ENCODE data around the gene LMAN2L. TPM values are rescaled to one million over a fixed set of nuclear protein-coding genes. Genes with fewer than 3 reads are reported as not detected.

Gene LMAN2L
- polyA plus RNA-seq, 1 donor from 2014 or later: 19.1 TPM

DNA sequence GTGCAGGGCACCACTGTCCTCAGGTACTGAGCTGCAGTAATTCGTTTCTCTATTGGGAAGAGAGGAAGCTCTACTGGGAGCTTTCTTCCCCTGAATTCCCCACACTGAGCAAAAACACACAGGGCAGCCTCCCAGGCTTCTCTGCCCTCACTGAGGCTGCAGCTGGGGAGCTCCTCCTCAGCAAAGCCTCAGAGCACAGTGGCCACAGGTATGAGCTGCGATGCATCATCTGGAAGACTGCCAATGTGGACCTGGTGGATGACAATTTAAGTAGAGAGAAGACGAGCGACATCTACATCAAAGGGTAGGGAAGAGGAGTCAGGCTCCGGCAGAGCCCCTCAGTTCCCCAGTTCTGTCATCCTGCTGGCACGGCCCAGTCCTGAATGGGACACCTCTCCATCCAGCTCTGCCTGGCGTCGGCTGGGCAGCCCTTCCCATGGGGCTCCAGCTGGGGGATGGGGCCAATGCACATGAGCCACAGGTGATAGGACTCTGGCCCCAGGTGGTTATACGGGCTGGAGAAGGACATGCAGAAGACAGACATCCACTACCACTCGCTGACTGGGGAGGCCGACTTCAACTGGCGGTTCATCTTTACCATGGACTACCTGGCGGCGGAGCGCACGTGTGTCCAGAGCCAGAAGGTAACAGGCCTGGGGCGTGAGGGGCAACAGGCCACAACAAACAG is 37.6 kb downstream of the LMAN2L start:
- peaks cover 17% of the 10 kb centered on the region for H3K36me3 Mint-ChIP-seq
- no peak overlapping the region for H3K4me3 Mint-ChIP-seq
- H3K27ac Mint-ChIP-seq: no peak overlapping the region
- no peaks in the 10 kb centered on the region for H3K9me3 Mint-ChIP-seq
- no peaks in the 10 kb centered on the region for H3K27me3 Mint-ChIP-seq
- H3K4me1 Mint-ChIP-seq: no peaks in the 10 kb centered on the region

DNA sequence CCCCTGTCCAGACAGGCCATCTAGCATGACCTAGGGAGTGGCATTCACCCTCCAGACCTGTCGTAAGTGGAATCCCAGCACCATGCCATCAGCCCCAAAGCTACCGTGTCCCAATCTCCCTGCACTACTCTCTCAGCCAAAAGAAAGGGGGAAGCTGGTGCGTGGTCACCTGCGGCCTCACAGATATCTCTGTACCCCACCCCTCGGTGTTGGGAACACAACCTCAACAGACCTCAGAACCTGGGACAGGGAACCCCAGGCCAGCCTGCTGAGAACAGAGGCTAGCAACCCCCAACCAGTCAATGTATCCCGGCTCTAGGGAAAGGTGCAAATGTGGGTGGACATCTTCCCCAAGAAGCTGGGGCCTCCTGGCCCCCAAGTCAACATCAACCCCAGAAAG is 38.2 kb downstream of the LMAN2L start:
- no peak overlapping the region for H3K4me3 Mint-ChIP-seq

DNA sequence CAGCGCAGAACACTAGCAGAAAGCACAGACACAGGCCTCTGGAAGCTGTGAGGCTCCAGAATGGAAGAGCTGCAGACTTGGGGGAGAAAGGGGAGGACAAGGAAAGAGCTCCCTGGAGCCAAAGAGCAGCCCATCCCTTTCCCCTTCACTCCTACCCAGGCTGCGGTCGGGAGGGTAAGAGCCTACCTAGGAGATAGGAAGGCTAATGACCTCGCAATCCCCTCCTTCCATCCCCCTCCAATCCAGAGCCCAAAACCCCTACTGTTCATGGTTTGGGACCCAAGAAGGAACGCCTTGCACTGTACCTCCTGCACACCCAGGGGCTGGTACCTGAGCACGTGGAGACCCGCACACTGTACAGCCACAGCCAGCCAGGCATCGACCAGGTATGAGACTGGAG is 39.8 kb downstream of the LMAN2L start:
- Mint-ChIP-seq H3K36me3 (peaks cover 10% of the 10 kb centered on the region), H3K27ac (no peak overlapping the region), H3K9me3 (no peaks in the 10 kb centered on the region), H3K4me3 (no peak overlapping the region), H3K27me3 (no peaks in the 10 kb centered on the region), H3K4me1 (peaks cover 0 to 2% (median 0%) of the 10 kb centered on the region in 3 donors)

More for the DNA sequence above, 38.2 kb downstream of the LMAN2L start:
- Mint-ChIP-seq H3K4me1 (no peaks in the 10 kb centered on the region), H3K36me3 (peaks cover 15% of the 10 kb centered on the region), H3K27ac (peak overlapping the region in 1 of 3 donors; percentile 31), H3K27me3 (no peaks in the 10 kb centered on the region), H3K9me3 (no peaks in the 10 kb centered on the region)

DNA sequence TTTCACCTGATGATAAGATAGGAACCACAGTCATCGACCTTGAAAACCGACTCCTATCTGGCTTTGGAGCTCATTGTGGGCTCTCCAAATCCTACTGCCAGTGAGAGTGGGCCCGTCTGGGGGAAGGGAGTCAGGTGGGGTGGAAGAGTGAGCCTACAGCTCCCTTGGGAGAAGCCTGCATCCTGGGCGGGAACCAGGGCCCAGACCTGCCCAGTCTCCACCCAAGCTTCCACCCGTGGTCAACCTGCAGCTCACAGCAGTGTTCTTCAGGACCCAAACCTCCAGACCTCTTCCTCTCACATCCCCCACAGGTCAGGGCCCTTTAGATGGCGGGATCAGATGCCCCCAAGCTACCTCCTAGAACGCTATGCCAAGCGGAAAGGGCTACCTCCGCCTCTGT is 40.2 kb downstream of the LMAN2L start:
- H3K27me3 Mint-ChIP-seq: no peaks in the 10 kb centered on the region
- H3K4me3 Mint-ChIP-seq: no peak overlapping the region
- no peaks in the 10 kb centered on the region for H3K9me3 Mint-ChIP-seq
- H3K4me1 Mint-ChIP-seq: peaks cover 0 to 2% (median 0%) of the 10 kb centered on the region in 3 donors
- H3K36me3 Mint-ChIP-seq: peaks cover 9% of the 10 kb centered on the region
- no peak overlapping the region for H3K27ac Mint-ChIP-seq

DNA sequence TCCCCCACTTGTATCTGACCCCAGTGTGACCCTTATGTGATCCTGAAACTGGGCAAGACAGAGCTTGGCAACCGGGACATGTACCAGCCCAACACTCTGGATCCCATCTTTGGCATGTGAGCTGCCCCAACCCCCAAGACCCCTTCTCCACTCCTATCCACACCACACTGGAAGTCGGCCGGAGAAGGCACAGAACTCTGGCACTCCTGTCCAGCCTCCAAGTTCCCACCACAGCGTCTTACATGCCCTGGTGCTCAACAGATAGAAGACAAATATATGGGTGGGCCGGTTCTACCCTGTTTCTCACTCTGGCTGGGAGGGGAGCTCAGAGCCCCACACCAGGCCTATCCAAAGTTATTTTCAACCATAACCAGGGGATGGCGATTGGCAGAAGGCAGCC is 40.8 kb downstream of the LMAN2L start:
- no peak overlapping the region for H3K4me3 Mint-ChIP-seq

DNA sequence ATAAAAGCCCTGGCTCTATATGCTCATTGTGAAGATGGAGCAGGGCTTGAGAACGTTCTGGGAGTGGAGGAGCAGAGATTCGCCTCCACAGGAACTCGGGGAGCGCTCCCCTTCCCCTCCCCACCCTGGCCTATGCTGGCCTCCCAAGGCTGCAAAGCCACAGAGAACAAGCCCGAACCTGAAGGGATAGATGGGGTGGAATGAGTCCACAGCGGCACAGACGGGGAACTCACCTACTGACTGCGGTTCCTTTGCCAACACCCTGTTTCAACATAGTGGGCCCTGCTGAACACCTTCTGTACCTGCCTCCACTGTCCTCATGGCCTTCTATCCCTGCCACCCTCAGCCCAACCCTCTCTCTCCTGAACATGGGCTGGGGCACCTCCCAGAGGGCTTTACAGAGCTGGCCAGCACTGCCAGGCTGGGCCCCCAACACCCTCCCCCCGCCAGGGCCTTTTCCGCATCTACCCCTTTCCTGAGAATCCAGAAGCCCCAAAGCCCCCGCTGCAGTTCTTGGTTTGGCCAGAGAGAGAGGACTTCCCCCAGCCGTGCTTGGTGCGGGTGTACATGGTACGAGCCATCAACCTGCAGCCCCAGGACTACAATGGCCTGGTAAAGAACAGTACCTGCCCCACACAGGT is 41.5 kb downstream of the LMAN2L start:
- H3K27ac Mint-ChIP-seq: no peak overlapping the region
- no peak overlapping the region for H3K4me3 Mint-ChIP-seq
- H3K36me3 Mint-ChIP-seq: peaks cover 9% of the 10 kb centered on the region

More for the DNA sequence above, 40.8 kb downstream of the LMAN2L start:
- no peaks in the 10 kb centered on the region for H3K9me3 Mint-ChIP-seq
- no peak overlapping the region for H3K27ac Mint-ChIP-seq
- H3K36me3 Mint-ChIP-seq: peaks cover 9% of the 10 kb centered on the region
- H3K27me3 Mint-ChIP-seq: no peaks in the 10 kb centered on the region
- peaks cover 0 to 2% (median 0%) of the 10 kb centered on the region in 3 donors for H3K4me1 Mint-ChIP-seq

DNA sequence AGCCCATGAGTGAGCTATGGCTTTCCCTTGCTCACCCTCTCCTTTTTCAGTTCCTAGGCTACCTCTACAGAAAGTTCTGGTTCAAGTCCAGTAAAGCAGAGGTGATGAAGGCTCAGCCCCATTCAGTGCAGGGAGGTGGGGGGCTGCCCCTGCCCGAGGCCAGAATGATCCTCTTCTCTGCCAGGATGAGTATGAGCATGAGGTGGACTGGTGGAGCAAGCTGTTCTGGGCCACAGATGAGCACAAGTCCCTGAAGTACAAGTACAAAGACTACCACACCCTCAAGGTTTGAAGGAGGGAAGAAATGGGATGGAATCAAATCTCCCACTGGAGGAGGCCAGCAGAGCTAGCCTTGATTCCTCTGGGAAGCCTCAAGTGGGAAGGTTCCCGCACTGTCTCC is 42.4 kb downstream of the LMAN2L start:
- H3K4me1 Mint-ChIP-seq: peaks cover 0 to 2% (median 0%) of the 10 kb centered on the region in 3 donors
- no peaks in the 10 kb centered on the region for H3K9me3 Mint-ChIP-seq
- no peak overlapping the region for H3K27ac Mint-ChIP-seq
- H3K36me3 Mint-ChIP-seq: peaks cover 9% of the 10 kb centered on the region
- no peaks in the 10 kb centered on the region for H3K27me3 Mint-ChIP-seq
- H3K4me3 Mint-ChIP-seq: no peak overlapping the region

More for the DNA sequence above, 41.5 kb downstream of the LMAN2L start:
- H3K4me1 Mint-ChIP-seq: peaks cover 0 to 2% (median 0%) of the 10 kb centered on the region in 3 donors
- H3K27me3 Mint-ChIP-seq: no peaks in the 10 kb centered on the region
- no peaks in the 10 kb centered on the region for H3K9me3 Mint-ChIP-seq

DNA sequence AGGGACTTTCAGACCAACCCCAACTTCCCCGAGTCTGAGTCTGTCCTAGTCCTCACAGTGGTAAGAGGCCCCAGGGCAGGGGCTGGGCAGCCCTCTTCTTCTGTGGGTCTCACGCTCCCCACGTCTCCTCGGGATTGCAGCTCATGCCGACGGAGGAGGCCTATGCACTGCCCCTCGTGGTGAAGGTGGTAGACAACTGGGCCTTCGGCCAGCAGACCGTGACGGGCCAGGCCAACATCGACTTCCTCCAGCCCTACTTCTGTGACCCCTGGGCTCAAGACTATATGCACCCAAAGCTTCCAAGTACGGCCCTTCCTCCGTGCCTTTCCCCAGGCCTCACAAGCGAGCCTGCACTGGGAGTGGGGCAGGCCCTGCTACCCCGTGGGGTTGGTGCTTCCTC is 44.3 kb downstream of the LMAN2L start:
- Mint-ChIP-seq H3K4me3 (no peak overlapping the region), H3K9me3 (no peaks in the 10 kb centered on the region), H3K27me3 (no peaks in the 10 kb centered on the region), H3K36me3 (peaks cover 7% of the 10 kb centered on the region), H3K27ac (no peak overlapping the region), H3K4me1 (peaks cover 0 to 2% (median 0%) of the 10 kb centered on the region in 3 donors)

DNA sequence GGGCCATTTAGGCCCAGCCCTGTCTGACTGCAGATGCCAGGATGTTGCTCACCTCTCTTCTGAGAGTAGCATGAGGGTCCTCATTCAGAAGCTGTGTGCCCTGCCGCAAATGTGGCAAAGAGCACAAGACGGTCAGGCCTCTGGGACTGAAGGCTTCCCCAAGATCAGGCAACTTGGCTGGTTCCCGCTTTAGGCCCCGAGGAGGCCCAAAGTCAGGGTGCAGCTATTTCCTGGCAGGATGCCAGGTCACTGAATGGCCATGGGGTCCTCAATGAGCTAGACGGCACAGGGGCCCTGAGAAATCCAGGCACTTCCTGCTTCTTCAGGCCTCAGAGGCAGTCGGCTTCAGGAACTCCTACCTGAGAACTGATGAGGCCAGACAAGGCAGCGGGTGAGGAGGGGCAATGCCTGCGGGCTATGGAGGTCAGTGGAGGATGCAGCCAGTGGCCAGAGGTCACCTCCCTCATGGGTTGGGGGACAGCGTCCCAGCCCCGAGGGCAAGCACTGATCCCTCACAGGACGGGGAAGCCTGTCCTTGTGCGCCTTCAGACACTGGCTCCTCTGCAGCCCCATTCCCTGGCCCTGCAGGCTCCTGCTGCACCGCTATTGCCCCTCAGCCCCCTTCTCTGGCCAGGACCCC is 44.9 kb downstream of the LMAN2L start:
- no peaks in the 10 kb centered on the region for H3K9me3 Mint-ChIP-seq
- no peak overlapping the region for H3K27ac Mint-ChIP-seq
- H3K27me3 Mint-ChIP-seq: no peaks in the 10 kb centered on the region
- H3K4me3 Mint-ChIP-seq: no peak overlapping the region
- H3K36me3 Mint-ChIP-seq: peaks cover 4% of the 10 kb centered on the region
- peaks cover 0 to 2% (median 0%) of the 10 kb centered on the region in 3 donors for H3K4me1 Mint-ChIP-seq

DNA sequence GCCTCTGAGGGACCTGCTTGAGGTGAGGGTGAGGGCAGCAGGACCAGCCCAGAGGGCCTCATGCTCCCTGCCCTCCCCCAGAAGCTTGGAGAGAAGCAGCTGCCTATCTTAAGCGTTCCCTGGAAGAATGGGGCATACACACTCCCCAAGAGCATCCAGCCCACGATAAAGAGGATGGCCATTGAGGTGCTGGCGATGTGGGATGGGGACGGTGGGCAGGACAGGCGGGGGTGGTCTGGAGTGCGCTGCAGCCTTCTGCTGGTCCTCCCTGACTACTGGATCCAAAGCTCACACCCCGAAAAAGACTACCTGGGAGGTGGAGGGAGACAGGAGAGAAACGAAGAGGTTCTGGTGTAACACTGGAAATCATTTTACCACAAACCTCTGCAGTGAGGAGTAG is 45.6 kb downstream of the LMAN2L start:
- Mint-ChIP-seq H3K9me3 (no peaks in the 10 kb centered on the region), H3K27ac (no peak overlapping the region)

DNA sequence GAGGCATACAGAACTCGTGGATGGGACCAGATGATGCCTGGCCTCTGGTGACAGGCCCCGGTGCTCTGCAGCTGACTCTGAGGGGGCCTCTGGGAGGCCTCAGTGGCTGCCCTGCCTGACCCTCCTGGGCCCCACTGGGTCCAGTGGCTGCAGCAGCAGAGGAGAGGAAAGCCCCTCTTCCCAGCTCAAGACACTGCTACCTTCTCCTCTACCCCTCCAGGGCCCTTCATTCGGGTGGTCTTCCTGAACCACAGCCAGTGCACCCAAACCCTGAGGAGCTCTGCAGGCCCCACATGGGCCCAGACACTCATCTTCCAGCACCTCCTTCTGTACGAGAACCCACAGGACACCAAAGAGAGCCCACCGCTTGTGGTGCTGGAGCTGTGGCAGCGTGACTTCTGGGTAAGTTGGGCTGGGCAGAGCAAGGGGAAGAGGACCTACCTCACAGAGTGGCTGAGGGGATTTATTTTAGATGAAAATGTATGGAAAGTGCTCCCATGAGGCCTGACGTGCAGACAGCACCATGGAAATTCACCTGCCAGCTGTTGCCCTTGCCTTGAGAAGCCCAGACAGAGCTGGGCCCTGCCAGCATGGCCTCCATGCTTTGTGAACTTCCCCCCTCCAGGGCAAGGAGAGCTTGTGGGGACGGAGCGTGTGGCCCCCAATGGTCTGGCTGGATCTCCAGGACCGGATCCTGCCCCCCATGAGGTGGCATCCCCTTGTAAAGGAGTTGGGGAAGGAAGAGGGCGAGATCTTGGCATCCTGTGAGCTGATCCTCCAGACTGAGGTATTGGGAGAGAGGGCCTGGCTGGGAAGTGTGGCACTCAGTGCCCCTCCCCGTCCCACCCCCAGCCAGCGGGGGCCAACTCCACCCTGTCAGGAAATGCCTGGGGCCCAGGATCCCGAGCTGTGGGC is 46.3 kb downstream of the LMAN2L start:
- Mint-ChIP-seq H3K4me3 (no peak overlapping the region), H3K27ac (no peak overlapping the region), H3K36me3 (no peaks in the 10 kb centered on the region), H3K9me3 (no peaks in the 10 kb centered on the region), H3K27me3 (no peaks in the 10 kb centered on the region), H3K4me1 (peaks cover 0 to 2% (median 0%) of the 10 kb centered on the region in 3 donors)

More for the DNA sequence above, 45.6 kb downstream of the LMAN2L start:
- Mint-ChIP-seq H3K4me1 (peaks cover 0 to 2% (median 0%) of the 10 kb centered on the region in 3 donors), H3K27me3 (no peaks in the 10 kb centered on the region), H3K4me3 (no peak overlapping the region), H3K36me3 (peaks cover 4% of the 10 kb centered on the region)

DNA sequence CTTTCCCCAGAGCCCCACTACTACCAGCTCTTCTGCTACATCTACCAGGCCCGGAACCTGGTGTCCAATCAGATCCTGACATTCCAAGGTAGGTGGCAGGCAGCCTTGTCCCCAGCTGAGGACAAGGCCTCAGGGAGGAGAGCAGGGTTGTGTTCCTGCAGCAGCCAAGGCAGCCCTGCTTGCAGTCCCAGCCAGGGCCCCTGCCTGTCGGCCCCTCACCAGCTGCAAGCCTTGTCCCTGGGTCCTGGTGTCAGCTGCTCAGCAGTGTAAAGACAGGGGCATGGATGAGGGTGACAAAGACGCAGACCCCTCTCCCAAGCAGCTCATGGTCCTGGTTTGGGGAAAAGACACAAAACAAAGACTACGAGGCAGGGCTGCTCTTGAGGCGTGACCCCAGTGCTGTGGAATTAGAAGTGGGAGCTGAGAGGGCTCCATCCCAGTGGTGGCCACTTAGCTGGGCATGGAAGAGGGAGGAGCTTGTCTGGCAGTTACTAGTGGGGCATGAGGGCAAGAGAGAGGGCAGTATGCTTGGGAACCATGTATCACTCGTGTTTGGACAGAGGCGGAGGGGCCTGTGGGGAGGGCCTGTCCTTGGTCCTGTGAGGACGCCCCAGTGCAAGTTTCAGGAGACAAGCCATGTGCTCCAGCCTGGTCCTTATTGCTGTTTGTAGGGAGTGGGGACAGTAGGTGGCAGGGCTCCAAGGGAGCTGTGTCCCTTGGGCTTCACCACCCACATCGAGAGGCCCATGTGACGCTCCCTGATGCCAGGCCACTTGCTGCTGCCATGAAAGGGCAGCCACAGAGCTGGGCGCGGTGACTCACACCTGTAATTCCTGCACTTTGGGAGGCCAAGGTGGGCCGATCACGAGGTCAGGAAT is 47.5 kb downstream of the LMAN2L start:
- H3K27ac Mint-ChIP-seq: no peak overlapping the region

DNA sequence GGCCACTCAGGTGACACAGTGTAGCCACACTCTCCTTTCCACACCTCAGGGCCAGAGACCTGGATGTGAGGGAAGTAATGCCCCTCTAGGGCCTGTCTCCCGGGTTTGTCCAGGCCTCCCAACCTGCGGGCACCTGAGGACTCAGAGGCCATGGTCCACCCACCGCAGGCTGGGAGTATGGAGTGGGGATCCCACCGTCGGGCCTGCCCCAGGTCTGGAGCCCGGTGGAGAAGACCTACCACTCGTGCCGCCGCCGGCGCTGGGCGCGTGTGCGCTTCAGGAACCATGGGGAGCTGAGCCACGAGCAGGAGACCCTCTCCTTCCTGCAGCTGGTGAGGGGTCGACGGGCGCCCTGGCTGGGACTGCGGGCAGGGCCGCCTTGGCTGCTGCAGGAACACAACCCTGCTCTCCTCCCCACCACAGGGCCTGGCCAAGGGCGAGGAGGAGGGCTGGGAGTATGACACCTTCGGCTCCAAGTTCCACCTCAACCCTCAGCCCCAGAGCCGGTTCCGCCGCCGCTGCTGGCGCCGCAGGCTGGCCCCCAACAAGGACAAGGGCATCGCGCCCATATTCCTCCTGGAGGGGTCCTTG is 48.7 kb downstream of the LMAN2L start:
- Mint-ChIP-seq H3K27ac (no peak overlapping the region), H3K27me3 (peaks cover 2% of the 10 kb centered on the region), H3K9me3 (no peaks in the 10 kb centered on the region), H3K4me1 (peaks cover 0 to 2% (median 0%) of the 10 kb centered on the region in 3 donors), H3K4me3 (no peak overlapping the region), H3K36me3 (no peaks in the 10 kb centered on the region)

More for the DNA sequence above, 47.5 kb downstream of the LMAN2L start:
- H3K4me1 Mint-ChIP-seq: peaks cover 0 to 2% (median 0%) of the 10 kb centered on the region in 3 donors
- no peaks in the 10 kb centered on the region for H3K9me3 Mint-ChIP-seq
- H3K36me3 Mint-ChIP-seq: no peaks in the 10 kb centered on the region
- peaks cover 2% of the 10 kb centered on the region for H3K27me3 Mint-ChIP-seq
- no peak overlapping the region for H3K4me3 Mint-ChIP-seq

Measured in IgD-negative memory B cell (primary cell).